GM21619 (cell line): ENCODE measurements around the gene NEK6.
"Not testable (repeated sequence)": the region's sequence is repeated elsewhere in the genome, so short reads cannot be mapped to it uniquely, and the experiment has no call there.

Experiments
- ATAC-seq: cut with Tn5 transposase; IDR thresholded peaks from one replicate; pipeline ENCODE4 v1.9.1; 2021; ENCODE audit not compliant: unreplicated experiment

The NEK6 gene

DNA sequence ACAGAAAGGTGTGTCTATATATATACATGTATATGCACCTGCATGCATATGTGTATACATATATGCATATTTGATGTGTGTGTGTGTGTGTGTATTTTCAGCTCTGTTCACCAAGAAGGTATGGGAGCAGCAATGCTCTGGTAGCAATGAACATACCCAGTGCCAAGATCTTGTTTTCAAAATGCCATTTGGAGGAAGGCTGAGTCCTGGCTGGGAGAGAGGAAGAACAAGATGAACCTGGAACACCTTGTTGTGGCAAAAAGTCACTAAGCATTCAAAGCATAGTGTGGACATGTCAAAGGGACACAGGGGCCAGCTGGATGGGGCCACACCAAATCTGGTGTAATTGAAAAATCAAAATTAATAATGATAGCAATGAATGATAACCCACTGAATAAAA, 31.8 kb upstream of the NEK6 start:
- no peak for ATAC-seq

GRCh38 chr9:124228516-124228915, 29.2 kb upstream of the NEK6 start:
- no peak for ATAC-seq

DNA sequence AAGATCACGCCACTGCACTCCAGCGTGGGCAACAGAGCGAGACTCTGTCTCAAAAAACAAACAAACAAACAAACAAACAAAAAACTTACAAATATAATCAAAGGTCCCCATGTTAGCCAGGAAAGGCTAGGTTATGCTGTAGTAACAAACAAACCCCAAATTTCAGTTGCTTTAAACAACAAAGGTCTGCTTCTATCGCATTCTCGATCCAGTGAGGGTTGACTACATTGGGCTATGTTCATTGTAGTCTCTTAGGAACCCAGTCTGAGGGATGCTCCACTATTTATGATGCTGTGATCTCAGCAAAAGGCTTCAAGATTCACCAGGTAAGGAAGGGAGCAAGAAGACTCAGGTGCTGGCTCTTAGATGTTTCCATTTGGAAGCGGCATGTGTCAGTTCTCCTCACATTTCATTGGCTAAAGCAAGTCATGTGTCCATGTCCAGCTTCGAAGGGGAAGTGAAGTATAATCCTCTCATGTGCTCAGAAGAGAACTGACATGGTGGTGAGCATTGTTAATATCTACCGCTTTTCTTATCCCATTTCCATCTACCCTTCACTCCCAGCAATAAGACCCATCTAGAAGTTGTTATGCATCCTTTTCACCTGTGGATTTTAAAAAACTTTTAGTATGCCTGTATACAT, 26.5 kb upstream of the NEK6 start:
- no peak for ATAC-seq

DNA sequence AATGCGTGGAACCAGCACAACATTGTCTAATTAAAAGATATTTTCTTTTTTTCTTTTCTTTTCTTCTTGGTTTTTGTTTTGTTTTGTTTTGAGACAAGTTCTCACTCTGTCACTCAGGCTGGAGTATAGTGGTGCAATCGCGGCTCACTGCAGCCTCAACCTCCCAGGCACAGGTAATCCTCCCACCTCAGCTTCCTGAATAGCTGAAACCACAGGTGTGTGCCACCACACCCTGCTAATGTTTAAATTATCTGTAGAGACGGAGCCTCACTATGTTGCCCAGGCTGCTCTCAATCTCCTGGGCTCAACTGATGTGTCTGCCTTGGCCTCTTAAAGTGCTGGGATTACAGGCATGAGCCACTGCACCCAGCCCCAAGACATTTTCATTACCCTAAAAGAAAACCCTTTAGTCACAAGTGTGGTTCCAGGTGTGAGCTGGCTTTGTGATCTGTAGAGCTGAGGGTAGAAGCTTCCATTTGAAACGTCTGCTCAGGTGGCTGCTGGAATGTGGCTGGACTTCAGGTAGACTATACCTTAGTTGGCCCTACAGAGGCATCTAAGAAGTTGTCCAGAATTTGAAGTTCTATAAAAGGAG, 19.1 kb upstream of the NEK6 start:
- ATAC-seq: no peak

GRCh38 chr9:124239249-124240073, 18.3 kb upstream of the NEK6 start:
- peak; percentile 78 for ATAC-seq

- ATAC-seq: no peak
Observed at GRCh38 chr9:124242331-124243194, 15.2 kb upstream of the NEK6 start.

DNA sequence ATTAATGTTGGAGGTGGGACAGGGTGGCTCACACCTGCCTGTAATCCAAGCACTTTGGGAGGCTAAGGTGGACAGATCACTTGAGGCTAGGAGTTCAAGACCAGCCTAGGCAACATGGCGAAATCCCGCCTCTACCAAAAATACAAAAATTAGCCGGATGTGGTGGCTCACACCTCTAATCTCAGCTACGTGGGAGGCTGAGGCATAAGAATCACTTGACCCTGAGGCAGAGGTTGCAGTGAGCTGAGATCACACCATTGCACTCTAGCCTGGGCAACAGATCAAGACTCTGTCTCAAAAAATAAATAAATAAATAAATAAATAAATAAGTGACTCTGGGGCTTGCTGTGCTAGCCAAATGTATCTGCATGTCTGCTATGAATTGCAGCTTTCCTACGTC, 10.4 kb upstream of the NEK6 start:
- ATAC-seq: not testable (repeated sequence)

DNA sequence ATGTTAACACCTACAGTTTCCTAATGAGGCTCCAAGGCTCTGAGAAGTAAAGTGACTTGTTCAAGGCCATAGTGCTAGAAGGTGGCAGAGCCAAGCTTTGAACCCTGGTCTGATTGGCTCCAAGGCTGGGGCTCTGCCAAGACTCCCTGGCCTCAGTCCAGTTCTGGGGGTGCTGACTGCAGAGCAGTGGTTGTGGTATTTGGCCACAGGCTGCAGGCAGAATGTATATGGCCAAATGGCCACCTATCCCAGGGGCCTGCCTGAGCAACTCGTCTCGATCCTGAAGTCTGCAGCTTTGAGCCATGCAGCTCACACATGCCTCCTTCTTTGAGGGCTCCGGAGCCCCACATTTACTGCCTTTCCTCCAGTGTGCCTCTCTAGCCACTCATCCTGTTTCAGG, 9.7 kb upstream of the NEK6 start:
- no peak for ATAC-seq

GRCh38 chr9:124248960-124249359, 8.8 kb upstream of the NEK6 start:
- ATAC-seq: no peak

GRCh38 chr9:124251204-124251603, 6.5 kb upstream of the NEK6 start:
- ATAC-seq: no peak

DNA sequence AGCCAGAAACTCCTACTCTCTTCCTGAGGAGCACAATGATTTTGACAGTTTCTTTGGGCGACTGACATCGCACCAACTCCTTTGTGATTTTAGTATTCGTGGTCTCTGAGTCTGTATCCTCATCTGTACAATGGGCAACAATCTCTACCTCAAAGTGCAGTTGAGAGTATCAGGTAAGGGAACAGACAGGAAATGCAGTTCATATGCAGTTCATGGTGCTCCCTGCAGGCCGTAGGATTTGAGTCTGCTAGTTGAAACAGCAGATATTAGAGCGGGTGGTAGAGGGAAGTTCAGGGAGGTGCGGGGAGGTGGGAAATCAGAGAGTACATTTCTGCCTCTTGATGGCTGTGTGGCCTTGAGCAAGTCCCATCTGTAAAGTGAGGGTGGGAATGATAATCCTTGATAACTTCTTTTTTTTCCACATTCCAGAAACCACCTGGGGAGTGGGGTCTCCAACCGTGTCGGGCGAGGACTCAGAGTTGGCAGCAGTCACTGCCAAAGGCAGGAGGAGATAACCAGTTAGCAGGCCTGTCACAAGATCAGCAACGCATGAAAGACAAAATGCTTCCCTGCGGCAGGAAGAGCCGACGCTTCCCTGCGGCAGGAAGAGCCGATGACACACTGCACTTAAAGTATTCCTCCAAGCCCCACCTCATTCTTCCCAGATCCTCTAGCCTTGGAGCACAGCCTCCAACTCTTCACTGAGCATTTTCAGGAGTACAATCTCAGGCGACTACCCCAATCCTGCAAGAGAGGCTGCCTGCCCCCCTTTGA, 6.0 kb upstream of the NEK6 start:
- no peak for ATAC-seq

GRCh38 chr9:124252878-124253277, 4.9 kb upstream of the NEK6 start:
- not testable (repeated sequence) for ATAC-seq

DNA sequence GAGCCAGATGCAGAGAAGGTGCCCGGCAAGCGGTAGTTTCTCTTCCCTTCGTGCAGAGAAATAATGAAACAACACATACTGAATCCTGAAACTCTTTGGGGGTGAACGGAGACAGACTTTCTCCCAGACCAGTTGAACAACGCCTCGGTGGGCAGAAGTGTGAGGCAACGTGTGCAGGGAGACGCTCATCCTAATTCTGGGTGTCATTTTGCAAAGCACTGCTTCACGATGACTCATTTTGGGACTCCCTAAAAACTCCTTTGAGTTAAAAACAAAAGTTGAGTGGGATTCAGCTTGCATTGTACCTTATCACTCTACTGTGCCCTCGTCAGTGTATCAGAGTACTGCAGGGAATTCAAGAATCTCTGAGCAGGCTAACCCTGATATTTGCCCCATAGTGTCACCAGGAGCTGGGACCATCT, 3.5 kb upstream of the NEK6 start:
- peak; percentile 69 for ATAC-seq

DNA sequence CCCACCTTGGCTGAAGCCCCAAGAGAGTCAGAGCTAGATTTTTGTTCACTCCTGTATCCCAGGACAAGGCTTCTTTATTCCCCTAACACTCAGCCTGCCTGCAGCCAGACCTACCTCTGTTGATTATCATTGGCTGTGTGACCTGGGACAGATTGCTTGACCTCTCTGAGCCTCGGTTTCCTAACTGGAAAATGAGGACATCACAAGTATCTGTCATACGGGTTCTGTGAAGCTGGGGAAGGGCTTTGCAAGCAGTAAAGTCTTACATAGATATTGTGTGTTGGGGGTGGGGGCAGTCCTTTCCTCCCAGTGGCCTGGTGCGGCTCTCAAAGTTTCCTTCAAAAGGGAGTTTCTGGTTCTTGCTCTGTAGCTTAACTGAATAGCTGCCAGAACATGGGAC, 2.5 kb upstream of the NEK6 start:
- no peak for ATAC-seq

GRCh38 chr9:124256517-124257069, 1.2 kb upstream of the NEK6 start:
- ATAC-seq: no peak

DNA sequence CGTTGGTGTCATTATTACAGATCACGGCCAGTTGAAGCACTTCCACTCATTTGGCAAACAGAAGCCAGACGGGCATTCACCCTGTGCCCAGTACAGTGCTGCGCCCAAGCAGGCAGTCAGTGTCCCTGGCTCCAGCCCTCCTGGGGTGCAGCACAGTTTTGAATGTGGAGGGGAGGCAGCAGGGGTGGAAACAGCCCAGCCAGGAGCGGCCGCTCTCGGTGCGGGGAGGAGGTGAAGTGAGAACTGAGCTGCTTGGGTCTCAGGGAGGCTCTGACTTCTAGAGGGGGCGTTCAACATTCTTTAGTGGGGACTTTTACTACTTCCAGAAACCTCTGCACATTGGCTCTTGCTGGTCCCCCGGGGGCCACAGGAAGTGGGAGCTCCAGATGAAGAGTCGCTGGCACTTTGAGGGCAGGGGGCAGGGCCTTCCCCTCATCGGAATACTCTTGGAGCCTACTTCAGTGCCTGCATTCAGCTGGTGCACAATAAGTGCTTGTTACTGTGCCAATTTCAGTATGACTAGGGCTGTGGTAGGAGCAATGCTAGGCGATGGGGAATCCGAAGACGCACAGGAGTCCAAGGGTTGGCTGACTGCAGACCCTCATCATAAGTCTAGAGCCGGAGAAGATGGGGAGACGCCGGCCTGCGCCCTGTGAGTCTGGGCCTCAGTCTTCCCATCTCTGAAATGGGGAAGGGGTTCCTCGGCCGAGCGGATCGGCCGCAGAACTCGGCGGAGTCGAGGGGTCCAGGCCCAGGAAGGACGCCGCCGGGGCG, 492 bp upstream of the NEK6 start:
- ATAC-seq: no peak

DNA sequence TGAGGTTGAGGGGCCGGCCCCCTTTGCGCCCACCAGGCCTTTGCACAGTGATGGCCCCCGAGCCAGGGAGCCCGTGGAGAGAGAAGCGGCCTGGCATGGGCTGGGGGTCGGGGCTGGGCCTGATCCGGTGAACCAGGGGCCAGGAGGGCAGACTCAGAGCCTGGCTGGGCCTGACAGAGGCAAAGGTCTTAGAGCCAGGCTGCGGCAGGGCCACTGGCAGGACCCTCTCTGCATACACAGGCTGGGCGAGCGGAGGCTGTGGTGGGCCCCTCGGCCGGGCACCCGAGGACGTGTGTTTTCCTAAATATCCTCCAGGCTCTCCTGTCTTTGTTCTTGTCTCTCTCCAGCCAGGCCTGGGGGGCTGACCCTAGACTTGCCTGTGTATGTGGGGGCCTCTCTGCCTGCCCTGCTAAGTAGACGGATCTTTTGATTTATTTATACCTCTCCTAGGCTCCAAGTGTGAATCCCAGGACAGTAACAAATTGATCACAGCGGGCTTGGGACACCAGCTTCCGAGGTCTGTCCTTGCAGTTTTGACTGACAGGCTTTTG, 933 bp downstream of the NEK6 start:
- no peak for ATAC-seq

GRCh38 chr9:124259158-124259808, 1.5 kb downstream of the NEK6 start:
- ATAC-seq: no peak
